ENCODE measurements around the gene TNIP3.

DNA sequence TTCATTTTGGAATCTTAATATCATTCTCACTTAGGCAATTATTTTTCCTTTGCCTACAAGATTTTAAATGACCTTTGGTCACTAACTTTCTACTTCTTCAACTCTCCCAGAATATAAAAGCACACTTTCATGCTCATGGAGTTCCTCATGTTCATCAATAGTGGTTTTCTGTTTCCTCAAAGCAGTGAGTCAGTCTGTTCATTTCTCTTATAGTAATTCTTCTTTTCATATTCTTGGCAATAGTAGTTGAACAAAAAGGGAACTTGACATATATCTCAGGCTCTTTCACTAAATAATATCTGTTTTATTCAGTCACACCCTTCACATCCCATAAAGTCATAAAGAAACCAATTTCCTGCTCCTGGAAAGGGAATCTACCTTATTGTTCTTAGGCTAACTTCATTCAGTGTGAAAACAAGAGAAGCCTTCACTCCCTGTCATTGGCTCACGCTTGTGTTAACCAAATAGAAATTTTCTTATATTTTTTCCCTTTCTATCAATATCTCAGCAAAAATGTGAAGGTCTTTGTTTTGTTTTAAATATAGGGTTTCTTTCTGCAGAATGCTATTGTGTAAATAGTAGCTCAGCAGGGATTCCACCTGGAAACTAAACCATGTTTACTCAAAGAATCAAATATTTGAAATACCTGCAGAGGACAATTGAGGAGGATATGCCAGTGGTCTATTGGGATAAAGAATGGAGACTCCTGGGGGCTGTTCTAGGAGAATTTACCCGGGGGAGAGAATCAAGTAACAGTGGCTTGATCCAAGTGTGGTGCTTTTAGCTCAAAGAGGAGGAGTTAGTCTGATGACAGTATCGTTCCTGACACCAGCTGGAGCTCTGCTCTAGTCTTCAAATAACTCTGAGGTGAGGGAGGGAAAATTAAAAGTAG is 13.4 kb upstream of the TNIP3 start:
- TF ChIP-seq, protein P1, sequence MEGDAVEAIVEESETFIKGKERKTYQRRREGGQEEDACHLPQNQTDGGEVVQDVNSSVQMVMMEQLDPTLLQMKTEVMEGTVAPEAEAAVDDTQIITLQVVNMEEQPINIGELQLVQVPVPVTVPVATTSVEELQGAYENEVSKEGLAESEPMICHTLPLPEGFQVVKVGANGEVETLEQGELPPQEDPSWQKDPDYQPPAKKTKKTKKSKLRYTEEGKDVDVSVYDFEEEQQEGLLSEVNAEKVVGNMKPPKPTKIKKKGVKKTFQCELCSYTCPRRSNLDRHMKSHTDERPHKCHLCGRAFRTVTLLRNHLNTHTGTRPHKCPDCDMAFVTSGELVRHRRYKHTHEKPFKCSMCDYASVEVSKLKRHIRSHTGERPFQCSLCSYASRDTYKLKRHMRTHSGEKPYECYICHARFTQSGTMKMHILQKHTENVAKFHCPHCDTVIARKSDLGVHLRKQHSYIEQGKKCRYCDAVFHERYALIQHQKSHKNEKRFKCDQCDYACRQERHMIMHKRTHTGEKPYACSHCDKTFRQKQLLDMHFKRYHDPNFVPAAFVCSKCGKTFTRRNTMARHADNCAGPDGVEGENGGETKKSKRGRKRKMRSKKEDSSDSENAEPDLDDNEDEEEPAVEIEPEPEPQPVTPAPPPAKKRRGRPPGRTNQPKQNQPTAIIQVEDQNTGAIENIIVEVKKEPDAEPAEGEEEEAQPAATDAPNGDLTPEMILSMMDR (IDR thresholded peaks at IDR 0.05): no peak
- TF ChIP-seq POLR2A (IDR thresholded peaks at IDR 0.05) (no peak), POLR2AphosphoS5 (IDR thresholded peaks at IDR 0.05) (no peak), EP300 (IDR thresholded peaks at IDR 0.05) (no peak)
